GM12878 (cell line): ENCODE results near the gene ACTR8. TPM values are rescaled to one million over a fixed set of nuclear protein-coding genes. Genes with fewer than 3 reads are reported as not detected.

Source experiments
- ATAC-seq: fragments of 200-7000 bp; cut with Tn5 transposase; 3 replicates; pipeline ENCODE4 v1.9.1; 2020; ENCODE audit warnings: mild to moderate bottlenecking, moderate library complexity
- BruUV-seq: library from RNA; stranded (reverse); fragments of 400-500 nt; replicated peaks from 2 replicates; lab custom pipeline; 2021; lab: Mats Ljungman, UMichigan
- CTCF ChIA-PET: fragments of 300-600 bp; sonication (Branson Sonifier 250); formaldehyde crosslinking; extraction: SDS; loops from one replicate; lab custom pipeline; 2021; ENCODE audit warnings: inconsistent platforms; lab: Yijun Ruan, JAX
- POLR2A ChIA-PET: fragments of 350-600 bp; formaldehyde crosslinking; extraction: SDS; loops from one replicate; lab custom pipeline; 2021; ENCODE audit warnings: inconsistent platforms; lab: Charles Lee
- RAD21 ChIA-PET: fragments of 300-600 bp; sonication (Branson Sonifier 250); formaldehyde crosslinking; loops from one replicate; lab custom pipeline; 2023; ENCODE audit warnings: antibody characterized with exemption; ENCODE audit not compliant: unreplicated experiment; lab: Charles Lee
- SMC1A ChIA-PET: fragments of 300-600 bp; sonication (Branson Sonifier 250); formaldehyde crosslinking; loops from one replicate; lab custom pipeline; 2023; ENCODE audit not compliant: unreplicated experiment, uncharacterized antibody; lab: Charles Lee
- DNase-seq: peaks from one replicate; pipeline ENCODE4 v3.0.0-alpha.2; 2011; ENCODE audit warnings: low read depth, low spot score
- FAIRE-seq: peaks from 3 replicates; lab custom pipeline; 2011; peaks lifted over from hg19 to GRCh38; lab: Jason Lieb, UNC
- H2AFZ ChIP-seq: 2 replicates; pipeline ENCODE4 v1.6.0; 2011; ENCODE audit warnings: low read depth, low read length, control low read depth; ENCODE audit not compliant: control insufficient read depth
- H3K27ac ChIP-seq: 2 replicates; pipeline ENCODE4 v1.5.1; 2011; ENCODE audit warnings: control low read depth; ENCODE audit not compliant: control insufficient read depth, insufficient read depth
- H3K27me3 ChIP-seq, 2 experiments: replicated peaks in 1 of 2; 2 replicates each; pipeline versions ENCODE4 v1.6.0 to v1.6.1; 2011; ENCODE audit warnings: low read length in 1 of 2; ENCODE audit not compliant: control insufficient read depth in 2 of 2, insufficient read depth in 2 of 2
- H3K36me3 ChIP-seq, 2 experiments: 2 replicates each; pipeline ENCODE4 v1.5.1; 2011; ENCODE audit warnings: low read length in 1 of 2; ENCODE audit not compliant: control insufficient read depth in 2 of 2, insufficient read depth in 2 of 2
- H3K4me1 ChIP-seq: 2 replicates; pipeline ENCODE4 v1.6.1; 2011; ENCODE audit warnings: mild to moderate bottlenecking, low read length, moderate library complexity, mixed read lengths; ENCODE audit not compliant: control insufficient read depth, insufficient read depth
- H3K4me2 ChIP-seq: 2 replicates; pipeline ENCODE4 v1.6.0; 2011; ENCODE audit warnings: control low read depth; ENCODE audit not compliant: control insufficient read depth, insufficient read depth
- H3K4me3 ChIP-seq: fragments of 200-600 bp; sonication (generic); 2 replicates; pipeline ENCODE4 v1.5.1; 2016
- H3K79me2 ChIP-seq: 2 replicates; pipeline ENCODE4 v1.6.0; 2011; ENCODE audit warnings: low read length; ENCODE audit not compliant: control insufficient read depth, insufficient read depth
- H3K9ac ChIP-seq: 2 replicates; pipeline ENCODE4 v1.8.0; 2011; ENCODE audit warnings: low read length, control low read depth, mixed read lengths; ENCODE audit not compliant: control insufficient read depth, insufficient read depth
- H3K9me3 ChIP-seq: replicated peaks from 3 replicates; pipeline ENCODE4 v1.5.1; 2011; ENCODE audit warnings: mild to moderate bottlenecking, low read length; ENCODE audit not compliant: control insufficient read depth, insufficient read depth
- H4K20me1 ChIP-seq: 2 replicates; pipeline ENCODE4 v1.6.0; 2011; ENCODE audit not compliant: control insufficient read depth, insufficient read depth
- BACH1 ChIP-seq: fragments of 450-650 bp; IDR thresholded peaks from 2 replicates; pipeline ENCODE4 v1.6.1; 2017; ENCODE audit warnings: mild to moderate bottlenecking, borderline replicate concordance
- CBFB ChIP-seq: IDR thresholded peaks from 2 replicates; pipeline ENCODE4 v1.6.1; 2016; ENCODE audit warnings: antibody characterized with exemption, low read depth
- CHD1 ChIP-seq: IDR thresholded peaks from 2 replicates; pipeline ENCODE4 v1.6.1; 2012; ENCODE audit warnings: low read depth, low read length, improper control_type of control experiment
- CREB1 ChIP-seq: IDR thresholded peaks from 2 replicates; pipeline ENCODE4 v1.6.1; 2012; ENCODE audit warnings: low read depth, mild to moderate bottlenecking, inconsistent platforms
- EED ChIP-seq: sonication (generic); IDR thresholded peaks from 2 replicates; pipeline ENCODE4 v1.6.1; 2016; ENCODE audit warnings: antibody characterized with exemption, low read depth
- FOXK2 ChIP-seq: fragments of 450-650 bp; IDR thresholded peaks from 2 replicates; pipeline ENCODE4 v1.6.1; 2017; ENCODE audit warnings: mild to moderate bottlenecking, moderate library complexity
- HDAC6 ChIP-seq: fragments of 200-600 bp; sonication (generic); IDR thresholded peaks from one replicate; pipeline ENCODE4 v1.8.0; 2017; ENCODE audit warnings: antibody characterized with exemption; ENCODE audit not compliant: unreplicated experiment
- IKZF2 ChIP-seq, 2 experiments: fragments of 450-650 bp; IDR thresholded peaks; 2 replicates each; pipeline ENCODE4 v1.6.1; 2017; ENCODE audit warnings: mild to moderate bottlenecking in 2 of 2, moderate library complexity in 2 of 2
- JUNB ChIP-seq: IDR thresholded peaks from 2 replicates; pipeline ENCODE4 v1.6.1; 2016; ENCODE audit warnings: antibody characterized with exemption, mild to moderate bottlenecking
- NFYA ChIP-seq: IDR thresholded peaks from 2 replicates; pipeline ENCODE4 v1.6.1; 2011; ENCODE audit warnings: low read depth, mild to moderate bottlenecking, low read length, improper control_type of control experiment, borderline replicate concordance
- PAX5 ChIP-seq: IDR thresholded peaks from 2 replicates; pipeline ENCODE4 v1.6.1; 2011; ENCODE audit warnings: low read depth, low read length, borderline replicate concordance
- RB1 ChIP-seq: fragments of 450-650 bp; formaldehyde crosslinking; IDR thresholded peaks from 2 replicates; pipeline ENCODE4 v1.6.1; 2017; ENCODE audit warnings: mild to moderate bottlenecking, borderline replicate concordance
- WGBS: methylation state at CpG from one replicate; pipeline ENCODE4 v1.1.6; 2016; ENCODE audit warnings: low lambda C conversion rate; ENCODE audit not compliant: insufficient replicate concordance, insufficient coverage; ENCODE audit errors: missing lambda C conversion rate; 5-methylcytosine and 5-hydroxymethylcytosine counted together
- in situ Hi-C: fragments of 300-500 bp; cut with MboI; formaldehyde crosslinking; loops from 9 replicates; pipeline ENCODE4 v1.14.3; 2018; ENCODE audit warnings: mixed read lengths
- intact Hi-C: fragments of 100-400 bp; cut with micrococcal nuclease; formaldehyde crosslinking; loops from one replicate; pipeline ENCODE4 v1.14.2; 2022; ENCODE audit not compliant: unreplicated experiment
- polyA plus RNA-seq, 11 experiments: library from polyadenylated mRNA; depleted of rRNA in 4 of 11; unstranded in 6 of 11; stranded (reverse) in 5 of 11; fragments of >200 nt; fragmentation: Nextera tagmentation in 4 of 11; fragmentation: Illumina TruSeq in 1 of 11; extraction: Ambion mirVana in 4 of 11; extraction: Trizol in 1 of 11; gene quantifications; 1 replicate in 1 of 11; 2 replicates in 10 of 11; pipeline versions ENCODE4 v1.2.1 to v1.2.3, GENCODE V29; 2011 to 2016; ENCODE audit warnings: inconsistent platforms in 2 of 11, missing spikeins in 2 of 11, low read depth in 1 of 11
- total RNA-seq, 4 experiments: library from RNA; depleted of rRNA in 3 of 4; stranded (reverse); fragments of >200 nt in 3 of 4; fragmentation: Illumina TruSeq in 1 of 4; extraction: Trizol in 1 of 4; gene quantifications; 2 replicates each; pipeline versions ENCODE4 v1.2.1 to v1.2.3, GENCODE V29; 2013 to 2021
- TF ChIP-seq, protein P1 (sequence below): fragments of 450-650 bp; IDR thresholded peaks from 2 replicates; pipeline ENCODE4 v1.6.1; 2016; ENCODE audit warnings: mild to moderate bottlenecking
- TF ChIP-seq, protein P2 (sequence below): fragments of 450-650 bp; formaldehyde crosslinking; IDR thresholded peaks from 2 replicates; pipeline ENCODE4 v1.4.0; 2020; ENCODE audit warnings: mild to moderate bottlenecking, moderate library complexity
- TF ChIP-seq, protein P3 (sequence below): fragments of 450-650 bp; IDR thresholded peaks from 2 replicates; pipeline ENCODE4 v1.6.1; 2018; ENCODE audit warnings: mild to moderate bottlenecking, low read depth, moderate library complexity; ENCODE audit not compliant: partially characterized antibody
- TF ChIP-seq, protein P4 (sequence below): fragments of 450-650 bp; conservative IDR thresholded peaks from 2 replicates; pipeline ENCODE4 v1.6.1; 2017; ENCODE audit warnings: mild to moderate bottlenecking, moderate library complexity

The ACTR8 gene
- total and polyA plus RNA-seq, 10 of the 15 experiments (the other 5 are each of a cell fraction or from before 2014, with no cell fraction given): 5.3 to 35.7 (median 26.4) TPM

DNA sequence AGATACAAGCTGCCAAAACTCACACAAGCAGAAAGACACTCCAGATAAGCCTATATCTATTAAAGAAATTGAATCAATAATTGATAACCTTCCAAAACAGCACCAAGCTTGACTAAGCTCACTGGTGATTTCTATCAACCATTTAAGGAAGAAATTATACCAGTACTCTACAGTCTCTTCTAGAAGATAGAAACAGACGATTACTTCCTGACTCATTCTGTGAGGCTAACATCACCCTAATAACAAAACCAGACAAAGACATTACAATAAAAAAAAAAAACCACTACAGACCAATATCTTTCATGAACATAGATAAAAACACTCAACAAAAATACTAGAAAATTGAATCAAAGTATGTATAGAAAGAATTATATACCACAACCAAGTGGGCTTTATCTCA, 55.9 kb downstream of the ACTR8 start:
- 0% methylated on average over 1 of the region's 1 CpG for WGBS
- Histone ChIP-seq H3K4me2 (no peak overlapping the region; the same call in 1 of the 2 replicates), H3K79me2 (no peaks in the 10 kb centered on the region), H3K27ac (no peak overlapping the region), H2AFZ (no peak overlapping the region), H3K4me1 (no peaks in the 10 kb centered on the region), H3K4me3 (no peak overlapping the region), H3K9ac (no peak overlapping the region), H3K27me3 (no peaks in the 10 kb centered on the region), H3K36me3 (no peaks in the 10 kb centered on the region; a peak in 1 of 4 replicates), H3K9me3 (no peaks in the 10 kb centered on the region), H4K20me1 (no peaks in the 10 kb centered on the region)
- FAIRE-seq: no peak
- intact Hi-C loops (no loop called here), in situ Hi-C loops (no loop called here)
- ChIA-PET POLR2A (interaction anchor here (0.6 to 1.1 kb wide), 3 partner anchors 10 to 1582 kb away, joined by 3 to 4 read pairs (median 3); no protein-coding TSS in a partner anchor), CTCF (interaction anchor here (1.1 to 1.4 kb wide), 2 partner anchors 9 to 20 kb away, joined by 3 to 5 read pairs; no protein-coding TSS in a partner anchor), SMC1A (interaction anchor here (0.8 to 1.2 kb wide), 3 partner anchors 9 to 105 kb away, joined by 3 to 4 read pairs (median 4); no protein-coding TSS in a partner anchor), RAD21 (interaction anchor here (0.7 to 1.5 kb wide), 4 partner anchors 19 to 77 kb away, joined by 3 to 5 read pairs (median 4); no protein-coding TSS in a partner anchor)
- no TSS peak for BruUV-seq
- peak; percentile 70 for ATAC-seq
- no peak for DNase-seq
- TF ChIP-seq CREB1: no peak
- TF ChIP-seq NFYA: no peak
- no peak for TF ChIP-seq CHD1
- TF ChIP-seq EED: no peak
- TF ChIP-seq, protein P1, sequence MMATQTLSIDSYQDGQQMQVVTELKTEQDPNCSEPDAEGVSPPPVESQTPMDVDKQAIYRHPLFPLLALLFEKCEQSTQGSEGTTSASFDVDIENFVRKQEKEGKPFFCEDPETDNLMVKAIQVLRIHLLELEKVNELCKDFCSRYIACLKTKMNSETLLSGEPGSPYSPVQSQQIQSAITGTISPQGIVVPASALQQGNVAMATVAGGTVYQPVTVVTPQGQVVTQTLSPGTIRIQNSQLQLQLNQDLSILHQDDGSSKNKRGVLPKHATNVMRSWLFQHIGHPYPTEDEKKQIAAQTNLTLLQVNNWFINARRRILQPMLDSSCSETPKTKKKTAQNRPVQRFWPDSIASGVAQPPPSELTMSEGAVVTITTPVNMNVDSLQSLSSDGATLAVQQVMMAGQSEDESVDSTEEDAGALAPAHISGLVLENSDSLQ: no peak
- TF ChIP-seq, protein P2, sequence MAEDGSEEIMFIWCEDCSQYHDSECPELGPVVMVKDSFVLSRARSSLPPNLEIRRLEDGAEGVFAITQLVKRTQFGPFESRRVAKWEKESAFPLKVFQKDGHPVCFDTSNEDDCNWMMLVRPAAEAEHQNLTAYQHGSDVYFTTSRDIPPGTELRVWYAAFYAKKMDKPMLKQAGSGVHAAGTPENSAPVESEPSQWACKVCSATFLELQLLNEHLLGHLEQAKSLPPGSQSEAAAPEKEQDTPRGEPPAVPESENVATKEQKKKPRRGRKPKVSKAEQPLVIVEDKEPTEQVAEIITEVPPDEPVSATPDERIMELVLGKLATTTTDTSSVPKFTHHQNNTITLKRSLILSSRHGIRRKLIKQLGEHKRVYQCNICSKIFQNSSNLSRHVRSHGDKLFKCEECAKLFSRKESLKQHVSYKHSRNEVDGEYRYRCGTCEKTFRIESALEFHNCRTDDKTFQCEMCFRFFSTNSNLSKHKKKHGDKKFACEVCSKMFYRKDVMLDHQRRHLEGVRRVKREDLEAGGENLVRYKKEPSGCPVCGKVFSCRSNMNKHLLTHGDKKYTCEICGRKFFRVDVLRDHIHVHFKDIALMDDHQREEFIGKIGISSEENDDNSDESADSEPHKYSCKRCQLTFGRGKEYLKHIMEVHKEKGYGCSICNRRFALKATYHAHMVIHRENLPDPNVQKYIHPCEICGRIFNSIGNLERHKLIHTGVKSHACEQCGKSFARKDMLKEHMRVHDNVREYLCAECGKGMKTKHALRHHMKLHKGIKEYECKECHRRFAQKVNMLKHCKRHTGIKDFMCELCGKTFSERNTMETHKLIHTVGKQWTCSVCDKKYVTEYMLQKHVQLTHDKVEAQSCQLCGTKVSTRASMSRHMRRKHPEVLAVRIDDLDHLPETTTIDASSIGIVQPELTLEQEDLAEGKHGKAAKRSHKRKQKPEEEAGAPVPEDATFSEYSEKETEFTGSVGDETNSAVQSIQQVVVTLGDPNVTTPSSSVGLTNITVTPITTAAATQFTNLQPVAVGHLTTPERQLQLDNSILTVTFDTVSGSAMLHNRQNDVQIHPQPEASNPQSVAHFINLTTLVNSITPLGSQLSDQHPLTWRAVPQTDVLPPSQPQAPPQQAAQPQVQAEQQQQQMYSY (CRISPR knock-in tag): no peak
- no peak for TF ChIP-seq FOXK2
- TF ChIP-seq CBFB: no peak
- TF ChIP-seq BACH1: no peak
- no peak for TF ChIP-seq IKZF2 (IDR thresholded peaks at IDR 0.05)
- TF ChIP-seq, protein P3, sequence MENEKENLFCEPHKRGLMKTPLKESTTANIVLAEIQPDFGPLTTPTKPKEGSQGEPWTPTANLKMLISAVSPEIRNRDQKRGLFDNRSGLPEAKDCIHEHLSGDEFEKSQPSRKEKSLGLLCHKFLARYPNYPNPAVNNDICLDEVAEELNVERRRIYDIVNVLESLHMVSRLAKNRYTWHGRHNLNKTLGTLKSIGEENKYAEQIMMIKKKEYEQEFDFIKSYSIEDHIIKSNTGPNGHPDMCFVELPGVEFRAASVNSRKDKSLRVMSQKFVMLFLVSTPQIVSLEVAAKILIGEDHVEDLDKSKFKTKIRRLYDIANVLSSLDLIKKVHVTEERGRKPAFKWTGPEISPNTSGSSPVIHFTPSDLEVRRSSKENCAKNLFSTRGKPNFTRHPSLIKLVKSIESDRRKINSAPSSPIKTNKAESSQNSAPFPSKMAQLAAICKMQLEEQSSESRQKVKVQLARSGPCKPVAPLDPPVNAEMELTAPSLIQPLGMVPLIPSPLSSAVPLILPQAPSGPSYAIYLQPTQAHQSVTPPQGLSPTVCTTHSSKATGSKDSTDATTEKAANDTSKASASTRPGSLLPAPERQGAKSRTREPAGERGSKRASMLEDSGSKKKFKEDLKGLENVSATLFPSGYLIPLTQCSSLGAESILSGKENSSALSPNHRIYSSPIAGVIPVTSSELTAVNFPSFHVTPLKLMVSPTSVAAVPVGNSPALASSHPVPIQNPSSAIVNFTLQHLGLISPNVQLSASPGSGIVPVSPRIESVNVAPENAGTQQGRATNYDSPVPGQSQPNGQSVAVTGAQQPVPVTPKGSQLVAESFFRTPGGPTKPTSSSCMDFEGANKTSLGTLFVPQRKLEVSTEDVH: no peak
- no peak for TF ChIP-seq JUNB
- TF ChIP-seq PAX5: no peak
- no peak for TF ChIP-seq HDAC6
- TF ChIP-seq, protein P4, sequence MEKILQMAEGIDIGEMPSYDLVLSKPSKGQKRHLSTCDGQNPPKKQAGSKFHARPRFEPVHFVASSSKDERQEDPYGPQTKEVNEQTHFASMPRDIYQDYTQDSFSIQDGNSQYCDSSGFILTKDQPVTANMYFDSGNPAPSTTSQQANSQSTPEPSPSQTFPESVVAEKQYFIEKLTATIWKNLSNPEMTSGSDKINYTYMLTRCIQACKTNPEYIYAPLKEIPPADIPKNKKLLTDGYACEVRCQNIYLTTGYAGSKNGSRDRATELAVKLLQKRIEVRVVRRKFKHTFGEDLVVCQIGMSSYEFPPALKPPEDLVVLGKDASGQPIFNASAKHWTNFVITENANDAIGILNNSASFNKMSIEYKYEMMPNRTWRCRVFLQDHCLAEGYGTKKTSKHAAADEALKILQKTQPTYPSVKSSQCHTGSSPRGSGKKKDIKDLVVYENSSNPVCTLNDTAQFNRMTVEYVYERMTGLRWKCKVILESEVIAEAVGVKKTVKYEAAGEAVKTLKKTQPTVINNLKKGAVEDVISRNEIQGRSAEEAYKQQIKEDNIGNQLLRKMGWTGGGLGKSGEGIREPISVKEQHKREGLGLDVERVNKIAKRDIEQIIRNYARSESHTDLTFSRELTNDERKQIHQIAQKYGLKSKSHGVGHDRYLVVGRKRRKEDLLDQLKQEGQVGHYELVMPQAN: no peak
- no peak for TF ChIP-seq RB1
